GM19324 (cell line): ENCODE results near the gene CD320.
"Not testable (repeated sequence)": the region's sequence is repeated elsewhere in the genome, so short reads cannot be mapped to it uniquely, and the experiment has no call there.

Experiments used
- ATAC-seq: cut with Tn5 transposase; IDR thresholded peaks from one replicate; pipeline ENCODE4 v1.9.1; 2021; ENCODE audit warnings: mild to moderate bottlenecking, moderate library complexity; ENCODE audit not compliant: unreplicated experiment, low FRiP score

Gene CD320

DNA sequence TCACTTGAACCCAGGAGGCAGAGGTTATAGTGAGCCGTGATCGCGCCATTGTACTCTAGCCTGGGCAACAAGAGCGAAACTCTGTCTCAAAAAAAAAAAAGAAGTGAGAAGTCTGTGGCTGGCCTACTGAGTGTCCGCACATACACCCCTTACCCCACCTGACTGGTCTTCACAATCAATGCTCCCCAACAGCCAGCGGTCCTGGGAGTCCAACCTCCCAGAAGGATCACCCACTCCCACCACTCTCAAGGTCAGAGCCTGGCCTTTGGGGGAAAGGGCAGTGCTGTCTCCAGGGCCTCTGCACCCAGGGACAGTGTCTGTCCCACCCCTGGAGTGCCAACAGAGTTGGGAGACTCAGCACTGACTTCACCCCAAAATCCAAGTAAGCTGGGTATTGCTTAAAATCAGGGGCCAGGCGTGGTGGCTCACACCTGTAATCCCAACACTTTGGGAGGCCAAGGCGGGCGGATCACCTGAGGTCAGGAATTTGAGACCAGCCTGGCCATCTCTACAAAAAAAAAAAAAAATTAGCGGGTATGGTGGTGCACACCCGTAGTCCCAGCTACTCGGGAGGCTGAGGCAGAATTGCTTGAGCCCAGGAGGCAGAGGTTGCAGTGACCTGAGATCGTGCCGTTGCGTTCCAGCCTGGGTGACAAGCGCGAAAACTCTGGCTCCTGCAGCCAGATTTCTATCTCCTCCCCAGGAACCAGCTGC is 2.3 kb upstream of the CD320 start:
- no peak for ATAC-seq

DNA sequence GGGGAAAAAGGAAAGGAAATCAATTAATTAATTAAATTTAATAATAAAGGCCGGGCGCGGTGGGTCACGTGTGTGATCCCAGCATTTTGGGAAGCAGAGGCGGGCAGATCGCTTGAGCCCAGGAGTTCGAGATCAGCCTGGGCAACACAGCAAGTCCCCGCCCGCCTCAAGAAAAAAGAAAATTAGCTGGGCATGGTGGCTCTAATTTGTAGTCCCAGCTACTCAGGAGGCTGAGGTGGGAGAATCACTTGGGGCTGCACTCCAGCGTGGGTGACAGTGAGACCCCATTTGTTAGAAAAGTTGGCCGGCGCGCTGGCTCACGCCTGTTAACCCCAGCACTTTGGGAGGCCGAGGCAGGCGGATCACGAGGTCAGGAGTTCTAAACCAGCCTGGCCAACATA is 733 bp upstream of the CD320 start:
- no peak for ATAC-seq

DNA sequence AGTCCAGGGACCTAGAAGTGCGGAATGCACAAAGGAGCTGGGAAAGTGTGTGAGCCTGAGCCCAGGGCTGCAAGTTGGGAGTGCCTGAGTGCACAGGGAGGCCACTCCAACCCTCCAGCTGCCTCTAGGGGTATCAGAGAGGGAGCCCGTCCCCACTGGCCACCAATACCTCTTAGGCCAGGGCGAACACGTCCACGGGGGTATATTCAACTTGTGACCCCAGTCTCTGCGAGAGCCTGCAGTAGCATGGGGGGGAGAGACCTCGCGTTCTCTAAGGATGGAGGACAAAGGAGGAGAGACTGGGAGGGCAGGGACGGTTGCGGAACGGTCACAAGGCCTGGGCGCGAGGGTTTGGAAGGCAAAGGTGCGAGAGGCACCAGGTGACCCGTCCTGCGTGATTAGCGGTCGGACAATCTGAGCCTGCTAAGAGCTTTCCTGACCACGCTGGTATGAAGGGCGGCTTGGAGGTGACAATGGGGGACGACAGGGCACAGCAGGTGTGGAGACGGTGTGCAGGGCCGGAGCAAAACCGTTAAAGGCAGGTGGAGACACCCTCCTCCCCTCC is 676 bp downstream of the CD320 start:
- ATAC-seq, result no peak

DNA sequence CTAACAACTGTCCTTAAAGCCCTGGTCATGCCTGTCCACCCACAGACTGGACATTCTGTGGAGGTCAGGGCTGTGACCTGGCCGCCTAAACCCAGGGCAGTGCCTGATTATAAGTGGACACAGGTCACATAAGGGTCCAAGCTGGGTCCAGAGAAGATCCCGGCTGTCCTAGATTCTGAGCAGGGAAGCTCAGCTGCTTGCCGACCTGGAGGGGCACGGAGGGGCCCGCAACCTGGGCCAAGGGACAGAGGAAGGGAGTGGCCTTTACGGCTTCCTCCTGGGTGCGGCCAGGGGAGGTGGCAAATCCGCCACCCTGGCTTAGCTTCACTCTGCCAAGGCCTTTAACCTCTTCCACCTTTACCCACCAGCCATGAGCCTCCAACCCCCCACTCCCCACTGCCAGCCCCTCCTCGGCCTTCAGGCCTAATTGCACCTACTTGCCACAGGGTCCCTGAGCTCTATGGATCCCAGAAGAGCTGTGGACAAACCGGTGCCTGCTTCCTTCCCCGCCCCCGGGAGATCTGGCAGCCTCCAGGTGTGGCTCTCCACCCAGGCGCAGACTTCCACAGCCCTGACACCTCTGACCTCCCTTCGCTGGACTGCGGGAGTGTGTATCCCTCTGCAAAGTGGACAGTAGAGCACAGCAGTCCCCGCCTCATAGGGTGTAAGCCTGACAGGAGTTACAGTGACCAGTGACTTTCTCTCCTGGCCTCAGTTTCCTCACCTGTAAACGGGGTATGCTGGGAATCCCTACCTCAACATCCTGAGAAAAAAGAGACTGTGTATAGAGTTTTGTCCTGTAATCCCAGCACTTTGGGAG is 1.7 kb downstream of the CD320 start:
- no peak for ATAC-seq

DNA sequence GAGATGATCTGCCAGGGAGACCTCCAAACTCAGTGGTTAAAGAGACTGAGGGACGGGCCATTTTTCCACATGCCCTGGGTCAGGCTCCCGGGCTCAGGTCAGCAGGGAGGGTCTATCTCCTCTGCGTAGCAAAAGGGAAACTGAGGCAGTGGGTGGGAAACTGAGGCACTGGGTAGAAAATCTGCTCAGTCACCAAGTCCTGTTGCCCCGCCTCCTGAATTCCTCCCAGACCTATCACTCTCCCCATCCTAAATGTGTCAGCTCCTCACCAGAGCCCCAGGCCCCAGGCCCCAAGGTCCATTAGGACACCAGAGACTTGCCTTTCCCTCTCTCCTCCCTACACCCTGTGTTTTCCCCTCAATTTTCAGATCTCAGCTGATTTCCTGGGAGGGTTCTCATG is 2.4 kb downstream of the CD320 start:
- ATAC-seq, result no peak

DNA sequence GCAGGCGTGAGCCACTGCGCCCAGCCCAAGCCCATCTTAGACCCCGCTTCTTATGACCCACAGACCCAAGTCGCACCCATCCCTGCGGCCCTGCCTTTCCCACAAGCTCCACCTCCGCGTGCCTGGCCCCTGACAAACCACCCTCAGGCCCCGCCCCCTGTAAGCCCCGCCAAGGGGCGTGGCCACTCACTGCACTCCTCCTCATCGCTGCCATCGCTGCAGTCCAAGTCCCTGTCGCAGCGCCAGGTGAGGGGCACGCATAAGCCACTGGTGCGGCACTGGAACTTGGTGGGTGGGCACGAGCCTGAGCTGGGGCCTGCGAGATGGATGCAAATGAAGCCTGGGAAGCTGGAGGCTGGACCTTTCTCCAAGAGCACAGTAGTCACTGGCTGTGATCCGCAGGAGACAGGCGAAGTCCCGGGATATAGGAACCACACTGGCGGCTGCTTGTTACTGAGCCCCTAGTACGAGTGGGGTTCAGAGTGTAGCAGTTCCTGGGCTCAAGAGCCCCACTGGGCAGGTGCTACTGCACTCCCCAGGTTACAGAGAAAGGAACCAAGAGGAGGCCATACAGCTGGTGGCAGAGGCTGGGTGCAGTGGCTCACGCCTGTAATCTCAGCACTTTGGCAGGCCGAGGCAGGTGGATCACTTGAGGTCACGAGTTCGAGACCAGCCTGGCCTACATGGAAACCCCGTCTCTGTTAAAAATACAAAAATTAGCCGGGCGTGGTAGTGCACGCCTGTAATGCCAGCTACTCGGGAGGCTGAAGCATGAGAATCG is 3.1 kb downstream of the CD320 start:
- no peak for ATAC-seq

DNA sequence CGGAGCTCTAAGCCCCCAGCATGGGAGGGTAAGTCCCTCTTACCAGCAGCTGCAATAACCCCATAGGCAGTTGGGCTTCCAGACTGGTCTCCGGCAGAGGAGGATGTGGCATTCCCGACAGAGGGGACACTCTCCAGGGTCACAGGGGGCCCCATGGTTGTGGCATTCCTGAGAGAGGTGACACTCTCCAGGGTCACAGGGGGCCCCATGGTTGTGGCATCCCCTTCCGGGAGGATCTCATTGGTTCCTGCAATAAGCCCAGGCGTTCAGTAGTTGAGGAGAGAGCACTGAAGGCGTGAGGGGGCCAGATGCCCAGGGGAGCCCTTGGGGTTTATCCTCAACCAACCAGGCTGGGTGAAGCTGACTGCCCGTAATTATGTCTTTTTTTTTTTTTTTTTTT is 5.4 kb downstream of the CD320 start:
- no peak for ATAC-seq

DNA sequence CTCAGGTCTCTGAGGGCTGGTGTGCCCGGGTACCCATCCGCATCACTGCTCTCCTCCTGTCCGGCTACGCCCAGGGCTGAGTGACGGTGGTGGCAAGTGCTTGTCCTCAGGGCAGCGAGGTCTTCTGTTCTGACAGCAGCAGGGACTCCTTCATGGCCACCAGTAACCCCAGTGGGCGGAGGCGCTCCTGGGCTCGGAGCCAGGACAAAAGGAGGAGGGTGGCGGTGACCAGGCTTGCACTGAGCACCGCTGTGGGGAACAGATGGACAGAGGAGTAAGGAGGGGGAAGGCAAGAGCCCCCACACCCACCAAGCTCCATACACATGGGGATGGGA is 5.8 kb downstream of the CD320 start:
- ATAC-seq, result no peak

DNA sequence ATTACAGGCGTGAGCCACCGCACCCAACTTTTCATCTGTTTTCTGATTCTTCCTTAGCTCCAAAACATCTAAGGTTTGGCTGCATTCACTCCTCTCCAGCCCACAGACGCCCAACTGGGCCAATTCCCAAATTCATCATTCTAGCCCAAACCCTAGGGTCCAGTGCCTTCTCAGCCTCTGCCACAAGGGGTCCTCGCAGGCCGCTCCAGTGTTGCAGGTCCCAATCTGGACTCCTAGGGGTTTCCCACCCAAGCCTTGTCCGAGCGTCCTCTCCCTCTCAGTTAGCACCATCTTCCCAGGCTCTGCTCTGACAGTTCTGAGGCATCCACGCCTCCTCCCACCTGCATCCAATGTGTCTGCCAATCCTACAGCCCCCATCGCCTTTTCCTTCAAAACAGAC is 16.8 kb downstream of the CD320 start:
- ATAC-seq, result not testable (repeated sequence)

DNA sequence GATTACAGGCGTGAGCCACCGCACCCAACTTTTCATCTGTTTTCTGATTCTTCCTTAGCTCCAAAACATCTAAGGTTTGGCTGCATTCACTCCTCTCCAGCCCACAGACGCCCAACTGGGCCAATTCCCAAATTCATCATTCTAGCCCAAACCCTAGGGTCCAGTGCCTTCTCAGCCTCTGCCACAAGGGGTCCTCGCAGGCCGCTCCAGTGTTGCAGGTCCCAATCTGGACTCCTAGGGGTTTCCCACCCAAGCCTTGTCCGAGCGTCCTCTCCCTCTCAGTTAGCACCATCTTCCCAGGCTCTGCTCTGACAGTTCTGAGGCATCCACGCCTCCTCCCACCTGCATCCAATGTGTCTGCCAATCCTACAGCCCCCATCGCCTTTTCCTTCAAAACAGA is 31.6 kb downstream of the CD320 start:
- not testable (repeated sequence) for ATAC-seq

DNA sequence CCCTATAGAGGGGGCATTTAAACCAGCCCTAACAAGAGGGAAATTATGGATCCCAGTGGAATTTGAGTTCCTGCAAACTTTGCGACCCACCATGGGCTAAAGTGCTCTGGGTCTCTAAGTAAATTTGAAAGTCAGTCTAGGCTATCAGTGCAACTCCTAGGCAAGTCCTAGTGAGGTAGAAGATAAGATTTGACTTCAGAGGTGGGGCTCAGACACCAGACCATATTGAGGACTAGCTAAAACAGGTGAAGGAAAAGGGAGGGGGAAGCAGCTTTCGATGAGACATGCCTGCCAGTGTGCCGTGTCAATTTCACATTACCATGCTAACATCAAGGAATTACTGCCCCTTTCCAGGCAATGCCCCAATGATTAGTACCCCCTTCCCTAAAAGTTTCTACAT is 38.4 kb downstream of the CD320 start:
- ATAC-seq, result no peak

DNA sequence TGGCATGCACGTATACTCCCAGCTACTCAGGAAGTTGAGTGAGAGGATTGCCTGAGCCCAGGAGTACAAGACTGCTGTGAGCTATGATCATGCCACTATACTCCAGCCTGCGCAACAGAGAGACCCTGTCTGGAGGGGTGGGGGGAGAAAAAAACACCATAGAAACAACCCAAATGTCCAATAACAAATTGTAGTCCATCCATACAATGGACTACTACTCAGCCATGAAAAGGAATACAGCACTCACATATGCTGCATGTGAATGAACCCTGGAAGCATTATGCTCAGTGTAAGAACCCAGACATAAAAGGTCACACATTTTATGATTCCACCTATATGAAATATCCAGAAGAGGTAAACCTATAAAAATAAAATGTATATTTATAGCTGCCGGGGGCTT is 42.3 kb downstream of the CD320 start:
- no peak for ATAC-seq

DNA sequence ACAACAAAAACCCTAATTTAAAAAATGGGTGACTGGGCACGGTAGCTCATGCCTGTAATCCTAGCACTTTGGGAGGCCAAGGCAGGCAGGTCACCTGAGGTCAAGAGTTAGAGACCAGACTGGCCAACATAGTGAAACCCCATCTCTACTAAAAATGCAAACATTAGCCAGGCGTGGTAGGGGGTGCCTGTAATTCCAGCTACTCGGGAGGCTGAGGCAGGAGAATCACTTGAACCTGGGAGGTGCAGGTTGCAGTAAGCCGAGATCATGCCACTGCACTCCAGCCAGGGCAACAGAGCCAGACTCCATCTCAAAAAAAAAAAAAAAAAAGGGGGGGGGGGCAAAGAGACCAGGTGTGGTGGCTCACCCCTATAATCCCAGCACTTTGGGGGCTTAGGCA is 43.9 kb downstream of the CD320 start:
- not testable (repeated sequence) for ATAC-seq

DNA sequence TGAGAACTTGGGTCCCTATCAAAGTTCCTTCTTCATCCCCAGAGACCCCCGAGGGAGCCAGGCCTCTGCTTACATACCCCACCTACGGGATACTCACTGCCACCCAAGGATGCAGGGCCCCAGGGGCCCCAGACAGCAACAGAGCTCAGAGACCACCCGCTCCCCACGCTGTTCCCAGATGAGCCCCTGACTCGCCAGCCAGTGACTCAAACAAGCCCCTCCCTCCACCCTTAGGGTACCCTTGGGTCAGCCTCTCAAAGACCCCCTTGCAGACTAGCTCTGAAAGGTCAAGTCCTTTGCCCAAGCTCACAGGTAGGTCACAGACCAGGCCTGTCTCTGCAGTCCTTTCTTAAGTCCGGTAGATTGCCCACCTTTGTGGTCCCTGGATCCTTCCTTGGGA is 45.7 kb downstream of the CD320 start:
- no peak for ATAC-seq

DNA sequence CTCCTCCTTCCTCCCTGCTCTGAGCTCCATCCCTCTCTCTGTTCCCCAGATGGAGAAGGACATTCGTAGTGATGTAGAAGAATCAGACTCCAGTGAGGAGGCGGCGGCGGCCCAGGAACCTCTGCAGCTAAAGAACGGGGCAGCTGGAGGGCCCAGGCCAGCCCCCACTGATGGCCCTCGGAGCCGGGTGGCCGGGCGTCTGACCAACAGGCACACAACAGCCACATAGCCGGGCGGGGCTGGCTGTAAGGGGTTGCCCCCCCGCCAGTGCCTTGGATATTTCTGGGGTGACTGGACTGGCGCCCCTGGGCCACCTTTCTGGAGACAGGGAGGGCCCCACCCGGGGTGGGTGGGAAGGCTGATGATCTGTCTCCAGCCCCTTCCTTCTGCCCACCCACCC is 46.3 kb downstream of the CD320 start:
- ATAC-seq, result no peak

DNA sequence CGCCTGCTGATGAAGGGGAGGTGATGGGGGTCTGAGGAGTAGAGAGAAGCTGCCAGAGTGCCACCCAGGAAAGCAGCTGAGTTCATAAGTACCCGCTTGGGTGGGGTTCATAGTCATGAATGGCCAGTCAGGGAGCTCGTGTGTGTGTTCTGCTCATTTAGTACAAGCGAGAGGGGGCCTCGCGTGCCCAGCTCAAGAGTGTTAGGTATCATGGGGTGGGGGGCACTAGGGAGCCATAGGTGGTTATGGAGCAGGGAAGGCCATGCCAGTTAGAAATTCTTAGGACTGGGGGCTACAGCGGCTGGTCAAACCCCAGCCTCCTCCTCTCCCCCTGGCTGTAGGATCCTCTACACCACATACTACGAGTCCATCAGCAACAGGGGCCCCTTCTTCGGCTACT is 46.8 kb downstream of the CD320 start:
- ATAC-seq, result no peak

DNA sequence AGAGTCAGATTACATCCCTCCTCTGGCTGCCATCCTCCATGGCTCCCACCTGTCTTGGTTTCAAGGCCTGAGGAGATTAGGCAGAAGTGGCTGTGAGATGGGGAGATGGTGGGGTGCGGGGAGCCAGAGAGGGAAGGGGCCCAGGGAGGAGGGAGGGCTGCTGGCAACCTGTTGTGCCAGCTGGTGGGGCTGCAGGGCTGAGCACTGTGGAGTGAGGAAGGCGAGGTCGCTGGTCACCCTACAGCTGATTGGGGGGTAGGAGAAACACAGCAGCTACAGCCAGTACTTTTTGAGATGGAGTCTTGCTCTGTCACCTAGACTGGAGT is 48.3 kb downstream of the CD320 start:
- no peak for ATAC-seq

DNA sequence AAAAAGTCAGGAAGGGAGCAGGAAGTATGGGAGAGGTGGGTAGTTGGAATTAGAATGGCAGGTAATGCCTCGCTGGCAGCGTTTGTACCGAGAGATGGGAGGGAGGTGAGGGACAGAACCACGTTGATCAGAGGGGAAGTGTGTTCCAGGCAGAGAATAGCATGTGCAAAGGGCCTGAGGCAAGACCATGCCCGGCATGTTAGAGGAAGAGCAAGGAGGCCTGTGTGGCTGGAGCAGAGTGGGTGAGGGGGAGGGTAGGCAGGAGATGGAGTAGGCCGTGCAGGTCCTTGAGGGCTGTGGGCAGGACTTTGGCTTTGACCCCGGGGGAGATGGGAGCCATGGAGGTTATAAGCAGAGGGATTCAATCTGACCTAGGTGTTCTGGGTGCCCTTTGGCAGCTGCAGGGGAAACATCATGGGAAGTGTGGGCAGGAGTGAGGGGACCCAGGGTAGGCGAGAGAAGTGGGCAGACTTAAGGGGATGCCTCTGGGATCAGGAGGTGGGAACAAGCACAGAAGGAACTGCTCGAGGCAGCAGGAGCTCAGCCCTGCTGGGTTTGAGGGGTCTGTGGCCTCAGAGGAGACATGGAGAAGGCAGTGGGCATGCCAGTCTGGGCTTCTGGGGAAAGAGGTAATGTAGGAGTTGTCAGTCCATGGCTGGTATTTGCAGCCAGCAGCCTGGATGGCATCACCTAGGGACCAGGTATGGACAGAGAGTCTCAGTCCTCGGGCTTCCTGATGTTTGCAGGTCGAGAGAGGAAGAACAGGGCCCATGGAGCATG is 48.8 kb downstream of the CD320 start:
- ATAC-seq, result no peak

DNA sequence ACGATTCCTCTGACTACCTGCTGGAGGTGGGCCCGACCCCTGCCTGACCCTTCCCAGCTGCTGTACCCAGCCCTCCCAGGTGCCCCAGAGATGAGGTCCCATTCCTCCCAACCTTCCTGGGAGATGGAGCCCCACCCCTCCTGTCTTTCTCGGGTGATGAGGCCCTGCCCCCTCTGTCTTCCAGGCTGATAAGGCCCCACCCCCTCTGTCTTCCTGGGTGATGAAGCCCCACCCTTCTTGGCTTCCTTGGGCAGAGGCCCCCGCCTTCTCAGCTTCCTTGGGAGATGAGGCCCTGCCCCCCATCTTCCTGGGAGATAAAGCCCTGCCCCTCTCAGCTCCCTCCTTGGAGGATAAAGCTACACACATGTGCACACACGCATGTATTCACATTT is 51.1 kb downstream of the CD320 start:
- no peak for ATAC-seq

DNA sequence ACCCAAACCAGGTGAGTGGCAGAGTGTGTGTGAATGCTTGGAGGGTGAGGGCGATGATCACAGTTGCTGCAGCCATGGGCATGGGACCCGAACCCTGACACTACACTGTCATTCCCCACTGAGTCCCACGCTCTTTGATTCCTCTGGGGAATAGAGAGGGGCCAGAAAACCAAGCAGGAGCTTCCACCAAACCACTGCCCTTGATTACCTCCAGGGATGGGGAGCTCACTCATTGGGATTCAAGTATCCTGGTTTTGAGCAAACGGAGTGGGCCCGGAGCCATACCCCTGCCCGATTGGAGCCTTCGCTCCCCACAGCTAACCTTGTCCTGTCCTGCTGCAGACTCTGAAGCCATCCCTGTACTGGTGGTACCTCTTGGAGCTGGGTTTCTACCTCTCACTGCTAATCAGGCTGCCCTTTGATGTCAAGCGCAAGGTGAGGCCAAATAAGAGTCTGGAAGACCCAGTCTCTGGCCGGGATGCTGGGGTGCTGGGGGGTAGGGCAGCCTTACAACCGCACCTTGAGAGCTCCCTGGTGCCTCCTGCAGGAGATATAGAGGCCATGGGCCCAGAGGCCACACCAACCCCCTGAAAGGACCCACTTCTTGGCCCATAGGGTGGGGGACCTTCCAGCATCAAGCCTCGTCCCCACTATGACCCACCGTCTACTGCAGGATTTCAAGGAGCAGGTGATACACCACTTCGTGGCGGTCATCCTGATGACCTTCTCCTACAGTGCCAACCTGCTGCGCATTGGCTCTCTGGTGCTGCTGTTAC is 51.7 kb downstream of the CD320 start:
- no peak for ATAC-seq
